Measurements from ENCODE around the gene NUP214.
A peak's percentile ranks its signal among the peaks of the same experiment; 100 is the strongest.

NUP214 gene

GRCh38 chr9:131177898-131178297, 52.5 kb downstream of the NUP214 start:
- no peak for TF ChIP-seq CTCF (conservative IDR thresholded peaks at IDR 0.05; ENCODE audit: low read length)
- DNase-seq (ENCODE audit: low read depth): no peak
- H3K4me3 ChIP-seq (ENCODE audit: low read length): no peak overlapping the region

- no peak overlapping the region for H3K4me3 ChIP-seq (ENCODE audit: low read length)
- peak; percentile 63 for DNase-seq (ENCODE audit: low read depth)
- TF ChIP-seq CTCF (conservative IDR thresholded peaks at IDR 0.05; ENCODE audit: low read length): peak; percentile 99
Observed at GRCh38 chr9:131178382-131178781, 53.0 kb downstream of the NUP214 start.

GRCh38 chr9:131178926-131179325, 53.5 kb downstream of the NUP214 start:
- H3K4me3 ChIP-seq (ENCODE audit: low read length): no peak overlapping the region
- no peak for TF ChIP-seq CTCF (conservative IDR thresholded peaks at IDR 0.05; ENCODE audit: low read length)
- no peak for DNase-seq (ENCODE audit: low read depth)

GRCh38 chr9:131179561-131180219, 54.3 kb downstream of the NUP214 start:
- no peak overlapping the region for H3K4me3 ChIP-seq (ENCODE audit: low read length)
- DNase-seq (ENCODE audit: low read depth): peak; percentile 97
- TF ChIP-seq CTCF (conservative IDR thresholded peaks at IDR 0.05; ENCODE audit: low read length): no peak

GRCh38 chr9:131180454-131180853, 55.1 kb downstream of the NUP214 start:
- peak; percentile 98 for DNase-seq (ENCODE audit: low read depth)

GRCh38 chr9:131181091-131181681, 55.8 kb downstream of the NUP214 start:
- no peak overlapping the region for H3K4me3 ChIP-seq (ENCODE audit: low read length)
- DNase-seq (ENCODE audit: low read depth): no peak
- peak; percentile 26; the same call in 1 of the 2 replicates for TF ChIP-seq CTCF (conservative IDR thresholded peaks at IDR 0.05; ENCODE audit: low read length)

More at GRCh38 chr9:131180454-131180853, 55.1 kb downstream of the NUP214 start:
- TF ChIP-seq CTCF (conservative IDR thresholded peaks at IDR 0.05; ENCODE audit: low read length): no peak
- no peak overlapping the region for H3K4me3 ChIP-seq (ENCODE audit: low read length)

- DNase-seq (ENCODE audit: low read depth): no peak
- no peak overlapping the region for H3K4me3 ChIP-seq (ENCODE audit: low read length)
- no peak for TF ChIP-seq CTCF (conservative IDR thresholded peaks at IDR 0.05; ENCODE audit: low read length)
Observed at GRCh38 chr9:131185924-131186323, 60.5 kb downstream of the NUP214 start.

Data from AG10803 (cell line).